Medulla oblongata (tissue), 1 donor: ENCODE measurements around the gene SLC19A1.
A peak's percentile ranks its signal among the peaks of the same experiment; 100 is the strongest.

Experiments
- DNase-seq: peaks from one replicate; pipeline ENCODE4 v3.0.0-alpha.2; 2015; ENCODE audit errors: extremely low spot score

The SLC19A1 gene

DNA sequence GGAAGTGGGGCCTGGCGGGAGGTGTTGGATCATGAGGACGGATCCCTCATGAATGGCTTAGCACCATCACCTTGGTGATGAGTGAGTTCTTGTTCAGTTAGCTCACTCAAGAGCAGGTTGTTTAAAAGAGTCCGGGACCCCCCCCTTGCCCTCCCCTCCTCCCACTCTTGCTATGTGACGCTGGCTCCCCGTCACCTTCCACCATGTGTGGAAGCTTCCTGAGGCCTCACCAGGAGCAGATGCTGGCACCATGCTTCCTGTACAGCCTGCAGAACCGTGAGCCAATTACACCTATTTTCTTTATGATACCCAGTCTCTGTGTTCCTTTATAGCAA, 3.0 kb upstream of the SLC19A1 start:
- no peak for DNase-seq

- DNase-seq, result no peak
Measured at GRCh38 chr21:45544449-45545235, 2.4 kb upstream of the SLC19A1 start.

DNA sequence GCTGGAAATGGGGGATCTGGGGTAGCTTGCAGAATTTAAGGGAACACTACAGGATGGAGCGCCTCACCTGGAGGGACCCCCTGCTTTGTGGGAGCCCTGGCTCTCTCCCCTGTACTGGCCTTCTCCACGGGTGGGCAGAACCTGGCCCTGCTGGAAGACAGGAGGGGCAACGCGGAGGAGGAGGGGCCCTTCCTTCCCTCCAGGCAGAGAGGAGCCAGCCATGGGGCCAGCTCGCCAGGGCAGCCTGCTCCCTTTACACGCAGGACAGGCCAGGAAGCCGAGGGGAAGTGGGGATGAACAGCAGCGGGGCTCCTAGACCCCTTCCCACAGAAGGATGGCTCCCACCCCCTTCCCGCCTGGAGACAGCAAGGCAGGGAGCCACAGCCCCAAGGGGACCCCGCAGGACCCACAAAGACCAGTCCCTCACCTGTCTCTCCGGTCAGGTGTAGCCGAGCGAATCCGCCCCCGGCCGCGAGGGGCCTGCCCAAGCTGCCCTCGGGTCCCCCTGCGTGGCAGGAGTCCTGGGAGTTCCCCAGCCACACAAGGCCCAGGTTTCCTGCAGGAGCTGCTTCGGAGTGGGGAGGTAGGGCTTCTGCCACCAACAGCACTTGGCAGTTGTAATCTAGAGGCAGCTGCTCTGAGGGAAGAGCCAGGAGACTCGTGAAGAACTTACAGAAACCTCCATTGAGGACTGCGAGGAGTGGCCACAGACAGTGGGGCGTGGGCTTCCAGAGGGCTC, 1.6 kb upstream of the SLC19A1 start:
- no peak for DNase-seq

DNA sequence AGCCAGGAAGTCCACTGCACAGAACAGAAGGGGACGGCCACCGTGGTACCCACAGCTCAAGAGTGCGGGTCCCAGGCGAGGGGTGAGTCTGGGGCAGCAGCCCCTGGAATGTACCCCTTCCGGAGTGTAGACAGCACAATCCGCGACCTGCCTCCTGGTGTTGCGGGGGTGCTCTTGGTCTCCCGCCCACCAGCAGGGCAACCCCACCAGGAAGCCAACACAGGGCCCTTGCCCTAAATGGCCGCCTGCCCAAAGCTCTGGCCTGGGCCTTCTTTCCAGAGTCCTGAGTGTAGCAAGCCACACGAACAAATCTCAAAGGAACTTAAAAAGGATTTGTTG, 1.1 kb upstream of the SLC19A1 start:
- DNase-seq, result no peak

DNA sequence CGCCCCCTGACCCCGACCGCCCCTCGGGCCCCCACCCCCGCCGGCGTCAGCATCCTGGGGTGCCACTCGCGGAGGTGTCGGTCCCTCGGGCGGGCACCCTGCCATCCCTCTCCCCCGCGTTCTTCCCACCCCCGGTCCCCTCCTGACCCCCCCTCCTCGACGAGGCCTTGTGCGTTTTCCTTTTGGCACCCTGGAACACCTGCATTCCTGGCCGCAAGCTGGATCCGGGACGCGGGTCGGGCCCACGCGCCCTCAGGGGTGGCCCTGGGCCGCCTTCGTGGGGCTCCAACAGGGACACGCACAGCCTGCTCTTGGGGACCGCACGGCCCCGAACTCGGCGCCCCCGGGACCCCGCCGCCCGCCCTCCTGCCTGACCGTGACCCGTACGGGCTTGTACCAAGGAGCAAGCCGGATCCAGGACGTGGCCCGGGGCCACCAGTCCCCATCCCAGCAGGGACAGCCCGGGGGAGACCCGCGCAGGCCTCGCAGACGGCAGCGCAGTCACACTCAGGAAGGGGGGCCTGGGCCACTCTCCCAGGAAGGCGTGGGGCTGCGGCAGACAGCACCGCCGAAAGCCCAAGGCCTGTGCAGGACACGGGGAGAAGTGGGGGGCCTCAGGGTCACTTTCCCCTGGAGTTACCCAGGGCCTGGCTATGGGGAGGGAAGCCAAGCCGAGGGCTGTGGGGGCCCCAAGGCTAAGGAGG, 579 bp upstream of the SLC19A1 start:
- DNase-seq, result no peak

GRCh38 chr21:45541221-45542039, 810 bp downstream of the SLC19A1 start:
- DNase-seq, result peak; percentile 53

- no peak for DNase-seq
Measured at GRCh38 chr21:45540601-45540970, 1.7 kb downstream of the SLC19A1 start.

DNA sequence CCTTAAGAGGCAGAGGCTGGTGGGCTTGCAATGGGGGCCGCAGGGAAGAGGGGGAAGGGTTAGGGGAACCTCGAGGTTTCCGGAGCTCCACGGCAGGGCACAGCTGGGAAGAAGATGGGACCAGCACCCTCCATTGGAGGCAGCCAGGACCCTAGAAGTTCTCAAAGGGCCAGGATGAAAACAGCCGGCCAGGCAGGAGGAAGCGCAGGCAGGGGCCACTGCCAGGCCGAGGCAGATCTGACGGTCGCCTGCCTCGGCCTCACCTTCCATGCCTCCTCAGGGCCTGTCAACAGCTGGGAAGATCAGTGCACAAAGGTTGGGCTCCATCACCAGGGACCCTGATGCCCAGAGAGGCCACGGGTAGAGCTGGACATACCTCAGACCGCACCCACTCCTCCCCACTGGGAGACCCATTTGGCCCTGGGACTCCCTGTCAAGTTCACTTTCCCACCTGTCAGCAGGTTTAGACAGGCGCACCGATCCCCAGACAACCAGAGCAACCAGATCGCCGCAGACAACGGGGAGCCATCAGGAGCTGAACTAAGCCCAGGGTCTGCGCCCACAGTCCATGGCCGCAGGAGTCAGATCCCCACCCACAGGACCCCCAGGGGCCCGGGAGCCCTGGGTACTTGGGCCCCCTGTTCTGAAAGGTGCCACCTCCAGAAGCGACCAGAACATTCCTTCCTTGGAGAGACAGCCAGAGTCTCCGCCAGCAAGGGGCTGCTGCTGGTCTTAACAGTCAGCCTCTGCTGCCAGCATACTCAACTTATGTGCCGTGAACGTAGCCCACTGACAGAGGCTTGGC, 2.2 kb downstream of the SLC19A1 start:
- DNase-seq, result no peak

- DNase-seq, result no peak
Measured at GRCh38 chr21:45539046-45539795, 3.0 kb downstream of the SLC19A1 start.

GRCh38 chr21:45538381-45539045, 3.7 kb downstream of the SLC19A1 start:
- DNase-seq, result no peak

DNA sequence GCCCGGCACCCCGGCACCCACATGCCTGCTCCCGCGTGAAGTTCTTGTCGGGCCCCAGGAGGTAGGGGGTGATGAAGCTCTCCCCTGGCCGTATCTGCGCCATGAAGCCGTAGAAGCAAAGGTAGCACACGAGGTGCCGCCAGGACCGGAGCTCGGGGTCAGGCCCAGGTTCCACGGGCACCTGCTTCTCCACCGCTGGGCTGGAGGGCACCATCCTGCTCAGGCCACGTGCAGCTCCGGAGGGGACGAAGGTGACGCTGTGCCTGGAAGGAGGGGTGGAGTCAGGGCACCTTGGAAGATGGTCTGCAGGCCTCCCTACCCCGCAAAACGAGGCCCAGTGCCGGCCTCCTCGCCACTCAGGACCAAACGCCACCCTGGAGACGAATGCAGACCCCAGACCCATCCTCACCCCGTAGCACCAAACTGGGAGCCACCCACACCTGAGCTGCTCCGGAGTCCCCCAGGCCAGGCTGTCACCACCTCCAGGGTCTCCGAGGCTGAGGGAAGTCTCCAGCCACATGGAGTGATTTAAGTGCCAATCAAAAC, 4.4 kb downstream of the SLC19A1 start:
- DNase-seq, result no peak

- no peak for DNase-seq
Measured at GRCh38 chr21:45537111-45537745, 5.0 kb downstream of the SLC19A1 start.

DNA sequence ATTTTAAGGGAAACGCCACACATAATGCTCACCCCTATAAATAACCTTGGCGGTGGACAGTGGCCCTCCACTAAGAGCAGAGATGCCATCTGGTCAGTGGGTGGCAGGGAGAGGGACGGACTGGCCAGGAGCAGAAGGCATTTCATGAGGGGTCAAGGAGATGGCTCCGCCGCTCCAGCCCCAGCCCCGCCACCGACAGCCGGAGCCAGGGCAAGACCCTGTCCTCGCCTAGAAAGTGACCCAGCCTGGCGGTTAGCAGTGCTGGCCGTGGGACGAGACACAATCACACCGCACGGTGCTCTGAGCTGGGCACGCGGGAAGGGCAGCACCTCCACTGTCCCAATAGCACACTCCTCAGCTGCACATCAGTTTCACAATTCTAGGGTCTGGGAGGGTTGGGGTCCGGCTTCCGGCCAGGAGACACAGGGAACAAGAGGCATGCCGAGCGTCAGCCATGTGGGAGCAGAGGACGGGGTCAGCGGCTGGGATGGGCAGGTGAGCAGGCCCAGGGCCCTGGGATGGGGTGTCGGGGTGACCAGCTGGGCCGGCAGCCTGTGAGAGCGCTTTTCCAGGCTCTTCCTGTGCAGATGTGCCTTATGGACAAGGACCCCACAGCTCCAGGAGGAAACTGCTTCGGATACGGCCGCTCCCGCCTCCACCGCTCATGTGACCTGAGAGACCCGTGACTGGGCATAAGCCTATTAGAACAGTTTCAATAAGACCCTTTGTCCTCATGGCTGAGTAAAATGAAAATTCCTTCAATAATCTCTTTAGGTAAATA, 5.7 kb downstream of the SLC19A1 start:
- DNase-seq, result no peak

GRCh38 chr21:45535341-45536081, 6.7 kb downstream of the SLC19A1 start:
- DNase-seq, result peak; percentile 80

DNA sequence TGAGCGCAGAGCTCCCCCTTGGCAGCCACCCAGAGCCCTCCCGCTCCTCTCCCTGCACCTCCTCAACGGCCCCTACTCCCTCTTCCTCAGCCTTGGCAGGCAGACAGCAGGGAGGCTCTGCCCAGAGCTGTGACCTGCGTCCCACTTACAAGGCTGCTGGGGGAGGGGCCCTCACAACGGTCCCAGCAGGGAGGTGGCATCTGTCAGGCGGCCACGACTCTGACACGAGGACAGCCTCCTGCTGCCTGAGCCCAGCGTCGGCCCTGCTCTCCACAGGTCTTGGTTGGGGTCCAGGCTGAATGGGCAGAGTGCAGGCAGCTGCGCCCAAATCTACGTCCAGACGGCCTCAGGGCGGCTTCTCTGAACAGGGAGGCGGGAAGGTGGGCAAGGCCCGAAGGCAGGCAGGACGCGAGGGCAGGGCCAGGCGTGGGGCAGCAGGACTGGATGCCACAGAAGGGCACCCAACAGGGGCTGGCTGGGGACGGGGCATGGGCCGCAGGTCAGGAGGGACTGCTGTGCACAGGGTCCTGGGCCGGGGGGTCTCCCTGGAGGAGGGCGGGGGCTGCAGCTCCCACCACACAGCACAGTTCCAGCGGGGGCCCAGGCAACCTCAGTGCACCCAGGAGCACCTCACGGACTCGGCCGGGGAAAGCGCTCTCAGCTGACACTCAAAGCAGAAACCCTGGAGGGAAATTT, 7.5 kb downstream of the SLC19A1 start:
- peak; percentile 80 for DNase-seq

DNA sequence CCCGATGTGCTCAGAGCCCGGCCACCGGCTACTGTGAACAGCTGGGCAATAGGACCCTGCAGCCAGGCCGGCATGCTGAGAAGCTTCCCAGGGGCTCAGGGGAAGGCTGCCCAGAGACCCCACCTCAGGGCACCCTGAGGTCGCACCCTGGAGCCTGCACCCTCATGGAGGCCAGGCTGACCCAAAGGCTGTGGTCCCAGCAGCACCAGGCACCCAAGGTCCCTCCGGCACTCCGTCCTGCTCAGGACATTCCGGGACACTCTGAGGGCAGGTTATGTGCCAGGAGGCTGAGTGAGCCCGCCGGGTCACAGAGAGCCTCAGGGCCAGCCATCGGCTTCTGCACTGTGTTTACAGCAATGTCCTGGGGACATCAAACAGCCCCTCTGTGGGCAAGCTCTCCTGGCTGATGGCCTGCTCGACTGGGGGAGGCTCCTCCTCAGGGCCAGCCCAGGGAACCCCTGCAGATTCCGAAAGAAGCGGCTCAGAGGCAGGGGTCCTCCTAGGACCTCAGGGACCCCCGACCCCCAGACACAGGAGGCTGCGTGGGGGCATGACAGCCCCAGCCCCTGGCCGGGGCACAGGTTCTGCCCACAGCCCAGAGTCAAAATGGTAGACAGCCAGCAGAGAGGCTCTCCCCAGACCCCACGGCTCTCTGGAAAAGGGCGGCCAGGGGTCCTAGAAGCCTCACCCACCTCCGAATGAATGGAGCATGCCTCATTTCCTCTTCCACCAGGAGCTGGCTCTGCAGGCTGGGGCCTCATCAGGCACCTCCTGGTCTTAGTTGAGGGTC, 8.2 kb downstream of the SLC19A1 start:
- no peak for DNase-seq
